Lung (tissue), 12 donors: Measurements from ENCODE around the gene CMTM2. TPM values are rescaled to one million over a fixed set of nuclear protein-coding genes. Genes with fewer than 3 reads are reported as not detected.

Experiments used
- ATAC-seq: fragments of 200-7000 bp; cut with Tn5 transposase; one replicate; pipeline ENCODE4 v1.9.1; 2020; ENCODE audit warnings: moderate number of reproducible peaks; ENCODE audit not compliant: insufficient read depth, low FRiP score
- DNase-seq, 3 donors: peaks; one replicate each; pipeline ENCODE4 v3.0.0-alpha.2; 2013 to 2017
- H3K27ac ChIP-seq, 2 donors: one replicate each; pipeline ENCODE4 v1.5.1; 2013; ENCODE audit warnings: mild to moderate bottlenecking in 2 of 2, moderate library complexity in 2 of 2, control low read depth in 1 of 2, inconsistent platforms in 1 of 2, low read depth in 1 of 2, low read length in 1 of 2
- H3K27me3 ChIP-seq, 3 donors: one replicate each; pipeline ENCODE4 v1.5.1; 2013; ENCODE audit warnings: low read length in 2 of 3; ENCODE audit not compliant: control insufficient read depth in 3 of 3, insufficient read depth in 3 of 3
- H3K36me3 ChIP-seq, 4 donors: one replicate each; pipeline ENCODE4 v1.5.1; 2013; ENCODE audit warnings: low read length in 4 of 4, mild to moderate bottlenecking in 1 of 4, moderate library complexity in 1 of 4; ENCODE audit not compliant: control insufficient read depth in 4 of 4, insufficient read depth in 4 of 4
- H3K4me1 ChIP-seq, 5 donors: one replicate each; pipeline ENCODE4 v1.5.1; 2013; ENCODE audit warnings: low read length in 5 of 5, mild to moderate bottlenecking in 2 of 5, moderate library complexity in 1 of 5; ENCODE audit not compliant: control insufficient read depth in 5 of 5, insufficient read depth in 5 of 5
- H3K4me3 ChIP-seq: one replicate; pipeline ENCODE4 v1.5.1; 2013; ENCODE audit warnings: mild to moderate bottlenecking, control low read depth, moderate library complexity
- H3K9ac ChIP-seq, 2 donors: one replicate each; pipeline ENCODE4 v1.5.1; 2013; ENCODE audit warnings: low read length in 2 of 2, control low read depth in 1 of 2; ENCODE audit not compliant: insufficient read depth in 1 of 2
- H3K9me3 ChIP-seq, 4 donors: one replicate each; pipeline ENCODE4 v1.5.1; 2013; ENCODE audit warnings: low read length in 3 of 4, mild to moderate bottlenecking in 1 of 4, moderate library complexity in 1 of 4; ENCODE audit not compliant: control insufficient read depth in 4 of 4, insufficient read depth in 3 of 4
- CTCF ChIP-seq: IDR thresholded peaks from 2 replicates; pipeline ENCODE4 v1.5.1; 2012; ENCODE audit warnings: mild to moderate bottlenecking; ENCODE audit errors: control extremely low read depth, extremely low read depth
- WGBS, 2 donors: extraction: QIAGEN DNeasy Blood & Tissue Kit; methylation state at CpG; one replicate each; pipeline ENCODE4 v1.1.7; 2013; 5-methylcytosine and 5-hydroxymethylcytosine counted together
- polyA plus RNA-seq, 2 donors: library from polyadenylated mRNA; stranded (reverse); fragments of 200-250 nt; gene quantifications; one replicate each; pipeline ENCODE4 v1.2.1, GENCODE V29; 2013
- total RNA-seq, 2 donors: library from RNA; depleted of rRNA in 1 of 2; stranded (reverse); fragments of >200 nt in 1 of 2; gene quantifications; one replicate each; pipeline ENCODE4 v1.2.1, GENCODE V29; 2014 to 2021
- donor health status: control.
- donor health status: control.
- donor health status: Bipolar disorder and iron deficiency.
- donor health status: healthy.
- donor health status: DM: yes; HTN: yes; CAD: no.

CMTM2 gene
- total and polyA plus RNA-seq, 4 donors: 2.0 to 14.1 (median 3.0) TPM

GRCh38 chr16:66574531-66574930 is 4.7 kb upstream of the CMTM2 start:
- no peak for TF ChIP-seq CTCF
- Histone ChIP-seq H3K36me3 (peaks cover 0 to 1% (median 0%) of the 10 kb centered on the region in 4 donors), H3K4me3 (no peak overlapping the region), H3K27me3 (peaks cover 0 to 18% (median 15%) of the 10 kb centered on the region in 3 donors), H3K4me1 (peaks cover 0 to 17% (median 12%) of the 10 kb centered on the region in 5 donors), H3K9ac (no peak overlapping the region), H3K9me3 (peaks cover 0 to 3% (median 0%) of the 10 kb centered on the region in 4 donors), H3K27ac (no peak overlapping the region)
- ATAC-seq: no peak
- 90% methylated on average over 3 of the region's 3 CpGs for WGBS, 2 donors
- no peak for DNase-seq

- no peak for ATAC-seq
- peaks cover 0 to 17% (median 10%) of the 10 kb centered on the region in 5 donors for H3K4me1 ChIP-seq
- no peak overlapping the region for H3K4me3 ChIP-seq
- DNase-seq: no peak
- peaks cover 0 to 1% (median 0%) of the 10 kb centered on the region in 4 donors for H3K36me3 ChIP-seq
- H3K9me3 ChIP-seq: peaks cover 0 to 3% (median 0%) of the 10 kb centered on the region in 4 donors
- 92 to 98% methylated on average over 3 of the region's 3 CpGs for WGBS, 2 donors
- H3K9ac ChIP-seq: no peak overlapping the region
- TF ChIP-seq CTCF: no peak
- peaks cover 0 to 19% (median 15%) of the 10 kb centered on the region in 3 donors for H3K27me3 ChIP-seq
- no peak overlapping the region for H3K27ac ChIP-seq
Measured at GRCh38 chr16:66575060-66575459, 4.2 kb upstream of the CMTM2 start.

DNA sequence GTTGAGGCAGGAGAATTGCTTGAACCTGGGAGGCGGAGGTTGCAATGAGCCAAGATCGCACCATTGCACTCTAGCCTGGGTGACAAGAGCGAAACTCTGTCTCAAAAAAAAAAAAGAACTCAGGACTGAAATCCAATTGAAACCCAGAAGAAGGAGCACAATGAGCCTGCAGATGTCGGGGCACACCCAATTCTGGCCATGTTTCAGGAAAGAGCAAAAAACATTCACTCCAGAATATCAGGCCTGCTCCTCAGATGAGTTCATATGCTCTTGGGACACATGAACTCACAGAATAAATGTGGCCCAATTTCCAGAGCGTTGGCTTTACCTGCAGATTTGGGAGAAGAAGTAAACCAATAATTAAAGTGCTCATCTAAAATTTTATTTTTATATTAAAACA is 3.0 kb upstream of the CMTM2 start:
- H3K4me1 ChIP-seq: peaks cover 0 to 17% (median 10%) of the 10 kb centered on the region in 5 donors
- ATAC-seq: no peak
- no peak overlapping the region for H3K27ac ChIP-seq
- peaks cover 0 to 19% (median 15%) of the 10 kb centered on the region in 3 donors for H3K27me3 ChIP-seq
- peaks cover 0 to 3% (median 0%) of the 10 kb centered on the region in 4 donors for H3K9me3 ChIP-seq
- TF ChIP-seq CTCF: no peak
- H3K9ac ChIP-seq: no peak overlapping the region
- 84 to 91% methylated on average over 5 of the region's 5 CpGs for WGBS, 2 donors
- H3K4me3 ChIP-seq: no peak overlapping the region
- DNase-seq: no peak
- peaks cover 0 to 1% (median 0%) of the 10 kb centered on the region in 4 donors for H3K36me3 ChIP-seq

- H3K4me1 ChIP-seq: peaks cover 0 to 21% (median 11%) of the 10 kb centered on the region in 5 donors
- H3K9ac ChIP-seq: no peak overlapping the region
- no peak overlapping the region for H3K27ac ChIP-seq
- H3K4me3 ChIP-seq: no peak overlapping the region
- H3K9me3 ChIP-seq: peaks cover 0 to 3% (median 0%) of the 10 kb centered on the region in 4 donors
- peaks cover 0 to 19% (median 15%) of the 10 kb centered on the region in 3 donors for H3K27me3 ChIP-seq
- ATAC-seq: no peak
- DNase-seq: no peak
- 88 to 93% methylated on average over 4 of the region's 4 CpGs for WGBS, 2 donors
- no peak for TF ChIP-seq CTCF
- peaks cover 0 to 1% (median 0%) of the 10 kb centered on the region in 4 donors for H3K36me3 ChIP-seq
Measured at GRCh38 chr16:66580605-66581209, 1.4 kb downstream of the CMTM2 start.
